Spleen (tissue), 11 donors: ENCODE measurements around the gene DNM3. TPM values are rescaled to one million over a fixed set of nuclear protein-coding genes. Genes with fewer than 3 reads are reported as not detected.

Source experiments
- DNase-seq: peaks from one replicate; pipeline ENCODE4 v3.0.0-alpha.2; 2020
- H3K27ac ChIP-seq, 8 donors: fragments of 200-600 bp; sonication (generic) in 7 of 8; 1 replicate in 4 of 8; 2 replicates in 4 of 8; pipeline versions ENCODE4 v1.5.0 to v1.8.0; 2016 to 2021; ENCODE audit warnings: inconsistent platforms in 4 of 8, mild to moderate bottlenecking in 4 of 8, moderate library complexity in 1 of 8
- H3K27me3 ChIP-seq, 7 donors: fragments of 200-600 bp; sonication (generic) in 6 of 7; replicated peaks in 1 of 7; 1 replicate in 4 of 7; 2 replicates in 3 of 7; pipeline versions ENCODE4 v1.5.0 to v1.8.0; 2016 to 2021; ENCODE audit warnings: inconsistent platforms in 3 of 7, mild to moderate bottlenecking in 1 of 7
- H3K36me3 ChIP-seq, 6 donors: fragments of 200-600 bp; sonication (generic) in 5 of 6; 1 replicate in 4 of 6; 2 replicates in 2 of 6; pipeline versions ENCODE4 v1.5.0 to v1.8.0; 2016 to 2021; ENCODE audit warnings: inconsistent platforms in 2 of 6
- H3K4me1 ChIP-seq, 6 donors: fragments of 200-600 bp; sonication (generic) in 5 of 6; 1 replicate in 3 of 6; 2 replicates in 3 of 6; pipeline versions ENCODE4 v1.5.0 to v1.8.0; 2016 to 2021; ENCODE audit warnings: inconsistent platforms in 3 of 6
- H3K4me3 ChIP-seq, 8 donors: fragments of 200-600 bp; sonication (generic) in 7 of 8; 1 replicate in 4 of 8; 2 replicates in 4 of 8; pipeline versions ENCODE4 v1.5.0 to v1.8.0; 2016 to 2021; ENCODE audit warnings: inconsistent platforms in 4 of 8, mild to moderate bottlenecking in 4 of 8, moderate library complexity in 2 of 8
- H3K9me3 ChIP-seq, 8 donors: fragments of 200-600 bp; sonication (generic) in 7 of 8; 1 replicate in 4 of 8; 2 replicates in 4 of 8; pipeline versions ENCODE4 v1.5.0 to v1.8.0; 2016 to 2021; ENCODE audit warnings: inconsistent platforms in 4 of 8
- POLR2A ChIP-seq, 3 donors: fragments of 450-650 bp; IDR thresholded peaks; one replicate each; pipeline ENCODE4 v1.5.1; 2017; ENCODE audit warnings: antibody characterized with exemption in 3 of 3, mild to moderate bottlenecking in 1 of 3
- POLR2AphosphoS5 ChIP-seq, 3 donors: sonication (generic); formaldehyde crosslinking; IDR thresholded peaks; one replicate each; pipeline ENCODE4 v1.5.1; 2017; ENCODE audit warnings: antibody characterized with exemption in 3 of 3
- WGBS, 5 donors: extraction: QIAGEN DNeasy Blood & Tissue Kit in 3 of 5; methylation state at CpG; one replicate each; pipeline versions ENCODE4 v1.1.5 to v1.1.7; 2013 to 2018; 5-methylcytosine and 5-hydroxymethylcytosine counted together
- intact Hi-C: fragments of 100-400 bp; cut with DNase I; formaldehyde crosslinking; loops from one replicate; pipeline ENCODE4 v1.15.0; 2023; ENCODE audit warnings: low total_unique reads
- polyA plus RNA-seq, 3 donors: library from polyadenylated mRNA; stranded (reverse); fragments of 200-250 nt; gene quantifications; one replicate each; pipeline ENCODE4 v1.2.1, GENCODE V29; 2013
- total RNA-seq, 7 donors: library from RNA; depleted of rRNA in 3 of 7; stranded (reverse); fragments of >200 nt in 3 of 7; fragmentation: NEBNext Ultra II Directional in 4 of 7; extraction: Animal tissue kit (Norgen Biotek cat#: 25700) in 4 of 7; gene quantifications; one replicate each; pipeline versions ENCODE4 v1.1.0 to v1.2.1, GENCODE V29; 2016 to 2021
- TF ChIP-seq, protein P1 (sequence below), 11 experiments: fragments of 200-600 bp in 7 of 11; fragments of 450-650 bp in 4 of 11; sonication (generic) in 4 of 11; IDR thresholded peaks in 8 of 11; conservative IDR thresholded peaks in 3 of 11; 1 replicate in 7 of 11; 2 replicates in 4 of 11; pipeline versions ENCODE4 v1.4.0 to v1.8.0; 2016 to 2021; ENCODE audit warnings: antibody characterized with exemption in 11 of 11, inconsistent platforms in 4 of 11, mild to moderate bottlenecking in 1 of 11
- donor health status: healthy with polysubstance abuse.
- donor health status: DM: no; HTN: no; CAD: no; lungs with moderate emphysema.
- donor health status: DM: no; HTN: no; CAD: no.
- donor health status: Bipolar disorder and iron deficiency.
- donor health status: healthy.
- donor health status: DM: no; HTN: no; CAD: no.
- donor health status: DM: yes; HTN: yes; CAD: no.

Gene DNM3
- total and polyA plus RNA-seq, 10 donors: 0.61 to 10.2 (median 4.9) TPM

GRCh38 chr1:171965777-171966176, 124.5 kb downstream of the DNM3 start:
- H3K4me1 ChIP-seq: no peaks in the 10 kb centered on the region
- TF ChIP-seq POLR2AphosphoS5 (IDR thresholded peaks at IDR 0.05): no peak
- TF ChIP-seq POLR2A (IDR thresholded peaks at IDR 0.05): no peak
- TF ChIP-seq, protein P1, sequence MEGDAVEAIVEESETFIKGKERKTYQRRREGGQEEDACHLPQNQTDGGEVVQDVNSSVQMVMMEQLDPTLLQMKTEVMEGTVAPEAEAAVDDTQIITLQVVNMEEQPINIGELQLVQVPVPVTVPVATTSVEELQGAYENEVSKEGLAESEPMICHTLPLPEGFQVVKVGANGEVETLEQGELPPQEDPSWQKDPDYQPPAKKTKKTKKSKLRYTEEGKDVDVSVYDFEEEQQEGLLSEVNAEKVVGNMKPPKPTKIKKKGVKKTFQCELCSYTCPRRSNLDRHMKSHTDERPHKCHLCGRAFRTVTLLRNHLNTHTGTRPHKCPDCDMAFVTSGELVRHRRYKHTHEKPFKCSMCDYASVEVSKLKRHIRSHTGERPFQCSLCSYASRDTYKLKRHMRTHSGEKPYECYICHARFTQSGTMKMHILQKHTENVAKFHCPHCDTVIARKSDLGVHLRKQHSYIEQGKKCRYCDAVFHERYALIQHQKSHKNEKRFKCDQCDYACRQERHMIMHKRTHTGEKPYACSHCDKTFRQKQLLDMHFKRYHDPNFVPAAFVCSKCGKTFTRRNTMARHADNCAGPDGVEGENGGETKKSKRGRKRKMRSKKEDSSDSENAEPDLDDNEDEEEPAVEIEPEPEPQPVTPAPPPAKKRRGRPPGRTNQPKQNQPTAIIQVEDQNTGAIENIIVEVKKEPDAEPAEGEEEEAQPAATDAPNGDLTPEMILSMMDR (IDR thresholded peaks at IDR 0.05 in 8 of 11, conservative IDR thresholded peaks at IDR 0.05 in 3 of 11): no peak
- no peaks in the 10 kb centered on the region for H3K9me3 ChIP-seq
- intact Hi-C loops: no loop called here
- H3K27ac ChIP-seq: no peak overlapping the region
- H3K36me3 ChIP-seq: no peaks in the 10 kb centered on the region
- no peak for DNase-seq
- H3K27me3 ChIP-seq: no peaks in the 10 kb centered on the region
- H3K4me3 ChIP-seq: no peak overlapping the region
- WGBS, 5 donors: 84 to 96% (median 92%) methylated on average over 2 of the region's 2 CpGs

- Histone ChIP-seq H3K4me3 (no peak overlapping the region), H3K27me3 (no peaks in the 10 kb centered on the region), H3K9me3 (no peaks in the 10 kb centered on the region), H3K4me1 (no peaks in the 10 kb centered on the region), H3K27ac (no peak overlapping the region), H3K36me3 (no peaks in the 10 kb centered on the region)
- intact Hi-C loops: no loop called here
- WGBS, 5 donors: 53 to 59% (median 58%) methylated on average over 3 of the region's 3 CpGs
- no peak for DNase-seq
- TF ChIP-seq POLR2A (IDR thresholded peaks at IDR 0.05): no peak
- TF ChIP-seq POLR2AphosphoS5 (IDR thresholded peaks at IDR 0.05): no peak
- TF ChIP-seq, protein P1 (IDR thresholded peaks at IDR 0.05 in 8 of 11, conservative IDR thresholded peaks at IDR 0.05 in 3 of 11): no peak
These were observed 125.3 kb downstream of the DNM3 start for GRCh38 chr1:171966426-171967220.

- intact Hi-C loops: no loop called here
- TF ChIP-seq POLR2A (IDR thresholded peaks at IDR 0.05): no peak
- TF ChIP-seq POLR2AphosphoS5 (IDR thresholded peaks at IDR 0.05): no peak
- TF ChIP-seq, protein P1 (IDR thresholded peaks at IDR 0.05 in 8 of 11, conservative IDR thresholded peaks at IDR 0.05 in 3 of 11): no peak
- no peaks in the 10 kb centered on the region for H3K27me3 ChIP-seq
- no peaks in the 10 kb centered on the region for H3K4me1 ChIP-seq
- H3K9me3 ChIP-seq: no peaks in the 10 kb centered on the region
- no peak overlapping the region for H3K4me3 ChIP-seq
- DNase-seq: no peak
- 13 to 39% (median 21%) methylated on average over 2 of the region's 2 CpGs for WGBS, 5 donors
- H3K27ac ChIP-seq: no peak overlapping the region
- H3K36me3 ChIP-seq: no peaks in the 10 kb centered on the region
These were observed 127.9 kb downstream of the DNM3 start for GRCh38 chr1:171969226-171969625.

DNA sequence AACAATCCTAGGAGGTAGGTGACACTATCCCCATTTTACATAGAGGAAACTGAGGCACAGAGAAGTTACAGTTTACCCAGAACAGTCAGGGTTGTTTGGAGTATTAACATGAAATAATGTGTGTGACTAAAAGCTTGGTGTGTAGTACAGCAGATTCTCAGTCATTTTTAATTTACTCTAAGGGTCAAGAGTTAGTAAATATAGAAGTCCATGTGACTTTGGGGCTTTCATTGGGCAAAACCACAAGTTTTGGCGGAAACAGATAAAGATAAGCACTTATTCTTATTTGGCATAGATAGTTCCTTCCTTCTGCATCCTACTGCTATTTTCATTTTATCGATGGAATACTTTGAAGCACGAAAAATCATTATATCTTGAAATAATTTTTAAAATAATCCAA, 128.5 kb downstream of the DNM3 start:
- no peaks in the 10 kb centered on the region for H3K4me1 ChIP-seq
- no peak overlapping the region for H3K27ac ChIP-seq
- DNase-seq: no peak
- intact Hi-C loops: no loop called here
- TF ChIP-seq, protein P1 (IDR thresholded peaks at IDR 0.05 in 8 of 11, conservative IDR thresholded peaks at IDR 0.05 in 3 of 11): no peak
- TF ChIP-seq POLR2AphosphoS5 (IDR thresholded peaks at IDR 0.05): no peak
- no peak for TF ChIP-seq POLR2A (IDR thresholded peaks at IDR 0.05)
- no peaks in the 10 kb centered on the region for H3K27me3 ChIP-seq
- H3K36me3 ChIP-seq: no peaks in the 10 kb centered on the region
- 19 to 45% (median 30%) methylated on average over 3 of the region's 3 CpGs for WGBS, 5 donors
- H3K4me3 ChIP-seq: no peak overlapping the region
- no peaks in the 10 kb centered on the region for H3K9me3 ChIP-seq
